ENCODE results near the gene LRRC36.
"Not testable (repeated sequence)": the region's sequence is repeated elsewhere in the genome, so short reads cannot be mapped to it uniquely, and the experiment has no call there.

Gene LRRC36

DNA sequence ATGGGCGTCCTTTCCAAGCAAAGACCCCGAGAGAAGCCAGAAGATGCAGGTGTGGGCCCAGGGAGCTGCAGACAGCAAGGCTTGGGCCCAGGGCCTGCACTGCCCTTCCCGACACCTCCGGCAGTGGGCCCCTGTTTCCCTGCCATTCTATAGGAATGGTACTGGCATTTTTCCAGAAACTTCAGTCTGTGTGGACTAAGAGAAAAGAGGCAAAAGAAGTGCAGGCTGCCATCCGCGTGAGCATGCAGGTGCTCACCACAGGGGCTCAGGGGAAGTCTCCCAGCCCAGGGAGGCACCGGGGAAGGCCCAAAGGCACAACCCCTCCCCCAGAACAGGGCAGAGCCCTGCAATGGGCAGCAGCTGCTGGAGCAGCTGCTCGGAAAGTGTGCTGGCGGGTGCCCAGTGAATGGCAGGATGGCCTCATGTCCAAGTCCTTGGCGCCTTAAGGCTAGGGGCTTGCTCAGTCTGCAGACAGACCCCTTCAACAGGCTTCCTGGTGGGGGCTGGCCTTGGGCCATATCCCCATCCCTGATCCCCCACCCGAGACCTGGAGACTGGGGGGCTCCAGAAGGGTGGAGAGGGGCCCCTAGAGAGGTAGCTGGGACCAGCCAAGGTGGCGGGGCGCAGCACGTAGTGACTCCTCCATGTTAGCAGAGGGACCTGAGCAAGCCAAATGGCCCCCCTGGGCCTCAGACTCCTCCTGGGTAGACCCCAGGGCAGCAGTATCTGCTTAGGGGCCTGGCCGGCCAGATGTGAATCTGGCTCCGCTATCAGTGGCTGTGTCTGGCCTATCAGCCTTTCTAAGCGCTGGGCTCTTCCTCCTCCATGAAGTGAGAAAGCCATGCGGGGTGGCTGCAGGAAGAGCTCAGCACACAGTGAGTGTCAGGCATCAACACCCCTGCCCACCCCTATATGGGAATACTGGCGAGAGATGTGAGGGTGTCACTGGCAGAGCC is 73.4 kb downstream of the LRRC36 start:
- peak in 1 of 51 donors; percentile 45 for DNase-seq

DNA sequence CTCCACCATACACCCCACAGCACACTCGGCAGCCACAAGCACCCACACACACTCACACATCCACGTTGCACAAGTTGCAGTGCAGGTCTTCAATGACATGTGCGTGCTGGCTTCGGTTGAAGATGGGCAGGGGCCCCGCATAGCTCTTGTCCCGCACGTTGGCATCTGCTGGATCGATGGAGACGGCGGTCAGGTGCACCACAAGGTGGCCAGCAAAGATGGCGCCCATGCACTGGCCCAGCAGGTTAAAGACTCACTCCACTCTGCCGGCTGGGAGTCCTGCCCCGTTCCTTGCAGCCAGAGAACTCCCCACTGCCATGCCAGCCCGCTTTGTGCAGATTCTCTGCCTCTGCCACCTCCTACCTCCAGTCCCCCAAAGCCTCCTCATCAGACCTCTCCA is 74.3 kb downstream of the LRRC36 start:
- DNase-seq: no peak

GRCh38 chr16:67403976-67404555 is 77.5 kb downstream of the LRRC36 start:
- no peak for DNase-seq

- no peak for DNase-seq
Measured at GRCh38 chr16:67404740-67405226, 78.2 kb downstream of the LRRC36 start.

- DNase-seq: no peak
Measured at GRCh38 chr16:67405336-67405735, 78.7 kb downstream of the LRRC36 start.

- peak in 8 of 51 donors; percentile 5 to 43 (median 18) for DNase-seq
Measured at GRCh38 chr16:67406111-67406971, 79.7 kb downstream of the LRRC36 start.

DNA sequence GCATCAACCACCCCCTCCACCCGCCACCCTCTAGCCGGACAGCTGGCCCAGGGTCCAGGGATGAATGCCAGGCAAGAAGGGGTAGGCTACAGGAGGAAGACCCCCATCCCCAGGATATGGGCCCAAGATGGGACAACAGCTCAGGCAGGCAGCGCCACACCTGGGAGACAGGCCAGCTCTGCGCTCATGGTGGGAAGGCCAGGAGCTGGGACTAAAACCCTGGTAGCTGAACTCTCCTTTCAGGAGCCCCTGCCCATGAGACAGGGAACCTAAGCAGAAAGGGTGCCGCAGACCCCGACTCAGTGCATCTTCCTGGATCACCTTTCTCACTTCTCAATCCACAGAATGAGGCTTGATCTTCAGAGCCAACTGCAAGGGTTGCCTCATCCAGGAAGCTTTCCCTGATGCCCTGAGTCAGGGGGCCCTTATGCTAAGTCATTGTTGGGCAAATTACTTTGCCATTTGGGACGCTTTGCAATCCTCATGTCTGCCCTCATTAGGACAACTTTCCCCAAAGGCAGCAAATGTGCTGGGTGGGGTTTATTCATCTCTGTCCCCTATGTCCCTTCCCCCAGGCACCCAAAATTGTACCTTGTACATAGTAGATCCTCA is 80.7 kb downstream of the LRRC36 start:
- no peak for DNase-seq

- DNase-seq: no peak
Measured at GRCh38 chr16:67407788-67408452, 81.3 kb downstream of the LRRC36 start.

GRCh38 chr16:67409631-67410030 is 83.0 kb downstream of the LRRC36 start:
- no peak for DNase-seq

DNA sequence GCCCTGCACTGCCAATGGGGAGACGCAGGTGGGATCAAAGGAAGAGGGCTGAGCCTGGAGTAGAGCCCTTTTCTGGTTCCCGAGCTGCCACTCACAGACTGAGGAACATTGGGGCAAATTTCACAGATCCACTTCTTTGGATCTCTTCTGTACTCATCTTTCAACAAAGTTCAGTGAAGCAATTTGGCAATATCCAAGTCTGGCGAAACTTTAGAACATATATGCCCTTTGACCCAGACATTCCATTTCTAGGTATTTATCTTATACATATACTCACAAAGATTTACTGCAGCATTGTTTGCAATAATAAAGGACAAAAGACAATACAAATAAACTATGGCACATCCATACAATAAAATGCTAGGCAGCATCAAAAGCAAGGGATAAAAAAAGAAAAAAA is 84.7 kb downstream of the LRRC36 start:
- no peak for DNase-seq

DNA sequence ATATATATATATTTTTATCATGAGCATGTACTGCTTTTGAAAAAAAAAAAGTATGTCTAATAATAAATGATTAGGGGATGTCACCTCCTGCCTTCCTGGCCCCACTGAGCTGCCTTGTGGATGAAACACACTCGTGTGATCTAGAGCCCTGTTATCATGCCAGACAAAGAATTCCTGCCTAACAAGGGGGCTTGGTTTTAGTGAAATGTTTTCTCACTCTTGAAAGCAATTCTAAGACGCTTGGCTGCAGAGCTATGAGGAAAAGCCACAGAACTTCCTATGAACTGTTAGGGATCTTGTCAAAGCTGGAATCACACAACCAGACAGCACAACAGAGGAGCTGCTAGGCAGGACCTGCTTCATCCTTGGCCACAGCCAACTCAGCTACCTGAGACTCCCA is 85.7 kb downstream of the LRRC36 start:
- no peak for DNase-seq

GRCh38 chr16:67413978-67414911 is 87.6 kb downstream of the LRRC36 start:
- no peak for DNase-seq

- DNase-seq: not testable (repeated sequence)
Measured at GRCh38 chr16:67415421-67415820, 88.8 kb downstream of the LRRC36 start.

GRCh38 chr16:67415872-67416793 is 89.5 kb downstream of the LRRC36 start, which contains the start of gene ZDHHC1:
Gene ZDHHC1 (minus strand): TSS chr16:67416477. CDS start chr16:67407775, 8,702 bp downstream.
- peak in 46 of 51 donors; percentile 23 to 81 (median 61) for DNase-seq

DNA sequence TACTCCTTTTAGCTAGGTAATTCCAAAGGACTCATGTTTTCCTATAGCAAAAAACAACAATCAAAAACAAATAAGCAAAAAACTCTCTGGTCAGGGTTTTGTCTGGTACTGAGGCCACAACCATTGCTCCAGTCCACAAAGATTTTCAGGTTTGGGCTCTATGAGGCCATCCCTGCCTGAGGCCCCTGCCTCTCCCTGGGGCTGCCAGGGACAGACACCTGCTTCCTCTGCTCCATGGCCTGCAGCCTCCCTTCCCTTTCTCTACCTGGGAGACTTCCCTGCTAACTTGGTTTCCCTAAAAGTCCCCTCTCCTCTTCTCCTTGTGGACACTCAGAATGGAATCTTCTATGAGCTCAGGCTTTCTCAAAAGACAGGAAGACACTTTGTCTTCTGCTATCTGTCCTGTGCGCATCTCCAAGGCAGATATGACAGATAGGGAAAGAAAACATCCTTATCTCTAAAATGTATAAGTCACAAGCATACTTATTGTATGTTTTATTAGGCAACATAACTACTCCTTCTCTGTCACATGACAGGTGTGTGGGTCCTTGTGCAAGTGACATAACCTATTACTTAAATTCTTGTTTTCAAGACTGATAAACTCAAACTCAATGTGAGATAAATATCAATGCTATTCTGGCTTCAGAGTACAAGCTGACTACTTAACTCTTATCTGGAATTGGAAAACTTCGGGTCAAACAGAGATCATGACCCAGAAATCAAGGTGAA is 90.9 kb downstream of the LRRC36 start:
- no peak for DNase-seq

DNA sequence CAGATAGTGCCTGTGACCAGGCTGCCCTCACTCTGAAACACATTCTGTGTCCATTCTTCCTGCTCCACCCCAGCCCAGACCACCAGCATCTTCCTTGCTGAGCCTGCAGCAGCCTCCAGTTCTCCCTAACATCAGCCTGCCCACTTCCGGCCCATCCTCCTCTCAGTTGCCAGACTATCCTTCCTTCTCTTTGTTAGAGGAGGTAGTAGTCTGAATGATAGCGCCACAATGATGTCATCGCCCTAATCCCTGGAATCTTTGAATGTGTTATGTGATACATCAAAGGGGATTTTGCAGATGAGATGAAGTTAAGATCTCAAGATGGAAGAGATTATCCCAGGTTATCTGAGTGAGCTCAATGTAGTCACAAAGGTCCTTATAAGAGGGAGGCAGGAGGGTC is 92.9 kb downstream of the LRRC36 start:
- DNase-seq: no peak

GRCh38 chr16:67419931-67420330 is 93.3 kb downstream of the LRRC36 start:
- no peak for DNase-seq

DNA sequence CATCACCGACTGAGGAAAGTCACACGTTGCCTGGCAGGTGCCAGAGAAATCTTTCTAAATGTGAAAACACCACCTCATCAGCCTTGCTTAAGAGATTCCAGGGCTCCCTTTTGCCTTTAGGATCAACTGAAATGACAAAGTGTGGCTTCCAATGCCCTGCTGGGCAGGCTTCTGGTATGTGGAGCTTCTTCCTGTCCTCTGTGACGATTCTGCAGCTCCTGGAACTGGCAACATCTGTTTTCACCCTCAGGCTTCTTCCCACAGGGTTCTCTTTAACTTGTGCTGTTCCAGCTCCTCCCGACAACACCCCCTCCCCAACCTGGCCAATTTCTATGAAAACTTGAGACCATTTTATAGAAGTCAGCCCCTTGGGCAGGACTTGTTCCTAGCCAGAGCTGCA is 94.4 kb downstream of the LRRC36 start:
- no peak for DNase-seq
